ENCODE measurements around the gene RASAL2. TPM values are rescaled to one million over a fixed set of nuclear protein-coding genes. Genes with fewer than 3 reads are reported as not detected.

RASAL2 gene
- total RNA-seq, 5 donors from 2014 or later (not counting 1 experiment from before 2014, with no cell fraction given) = 0.05 to 0.19 (median 0.11) TPM; not detected in 1

DNA sequence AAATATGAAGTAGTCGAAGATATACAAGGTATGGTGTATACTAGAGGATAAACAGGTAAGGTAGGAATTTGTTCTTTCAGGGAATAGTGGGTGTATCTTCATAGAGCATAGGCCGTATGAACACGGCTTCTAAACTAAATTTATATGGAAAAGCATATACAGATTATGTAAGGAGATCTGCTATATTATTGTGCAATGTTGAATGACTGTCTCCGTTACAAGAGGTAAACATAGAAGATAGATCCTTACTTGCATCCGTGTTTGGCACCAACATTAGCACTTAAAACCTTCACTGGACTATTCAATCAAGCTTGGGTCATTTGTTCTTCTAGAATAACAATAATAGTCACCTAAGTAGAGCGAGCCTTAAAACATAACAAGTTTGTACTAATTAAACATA lies 357.0 kb downstream of the RASAL2 start:
- no peaks in the 10 kb centered on the region for H3K36me3 Mint-ChIP-seq
- H3K9me3 Mint-ChIP-seq = no peaks in the 10 kb centered on the region
- H3K36me3 ChIP-seq (ENCODE audit: control insufficient read depth in 2 of 2, extremely low read depth in 1 of 2, insufficient read depth in 1 of 2, low read length in 1 of 2) = no peaks in the 10 kb centered on the region
- no peaks in the 10 kb centered on the region for H3K4me1 Mint-ChIP-seq
- H3K27ac Mint-ChIP-seq = no peak overlapping the region
- H3K4me3 ChIP-seq (ENCODE audit: control insufficient read depth in 1 of 2, extremely low read depth in 1 of 2, low read length in 1 of 2) = no peak overlapping the region
- no CpG with 5 or more reads among the region's 6 CpGs for WGBS (ENCODE audit: insufficient coverage)
- H3K9me3 ChIP-seq = no peaks in the 10 kb centered on the region
- H3K4me1 ChIP-seq (ENCODE audit: control insufficient read depth in 1 of 2, extremely low read depth in 1 of 2, insufficient read depth in 2 of 2, low read length in 2 of 2) = no peaks in the 10 kb centered on the region
- no peak overlapping the region for H3K27ac ChIP-seq (ENCODE audit: low read length)
- H3K27me3 Mint-ChIP-seq = peaks cover 0 to 2% of the 10 kb centered on the region in 2 donors
- POLR2A ChIA-PET = no interaction called here
- DNase-seq (no peak), ATAC-seq (replicated peaks in 1 of 4) (no peak)
- no peak overlapping the region for H3K4me3 Mint-ChIP-seq
- H3K27me3 ChIP-seq (replicated peaks in 1 of 2; ENCODE audit: control insufficient read depth in 2 of 2, extremely low read depth in 1 of 2, insufficient read depth in 2 of 2, low read length in 1 of 2) = no peaks in the 10 kb centered on the region
- CTCF ChIA-PET = no interaction called here

GRCh38 chr1:178451529-178451928 lies 357.6 kb downstream of the RASAL2 start:
- H3K27me3 ChIP-seq (replicated peaks in 1 of 2; ENCODE audit: control insufficient read depth in 2 of 2, extremely low read depth in 1 of 2, insufficient read depth in 2 of 2, low read length in 1 of 2) = no peaks in the 10 kb centered on the region
- H3K9me3 Mint-ChIP-seq = no peaks in the 10 kb centered on the region
- no peaks in the 10 kb centered on the region for H3K9me3 ChIP-seq
- no peaks in the 10 kb centered on the region for H3K36me3 ChIP-seq (ENCODE audit: control insufficient read depth in 2 of 2, extremely low read depth in 1 of 2, insufficient read depth in 1 of 2, low read length in 1 of 2)
- no peaks in the 10 kb centered on the region for H3K4me1 Mint-ChIP-seq
- CTCF ChIA-PET = no interaction called here
- peaks cover 2 to 5% of the 10 kb centered on the region in 2 donors for H3K27me3 Mint-ChIP-seq
- H3K36me3 Mint-ChIP-seq = no peaks in the 10 kb centered on the region
- POLR2A ChIA-PET = no interaction called here
- no peak overlapping the region for H3K27ac ChIP-seq (ENCODE audit: low read length)
- no peak overlapping the region for H3K27ac Mint-ChIP-seq
- no peak overlapping the region for H3K4me3 Mint-ChIP-seq
- no peaks in the 10 kb centered on the region for H3K4me1 ChIP-seq (ENCODE audit: control insufficient read depth in 1 of 2, extremely low read depth in 1 of 2, insufficient read depth in 2 of 2, low read length in 2 of 2)
- ATAC-seq (replicated peaks in 1 of 4) (no peak), DNase-seq (no peak)
- no peak overlapping the region for H3K4me3 ChIP-seq (ENCODE audit: control insufficient read depth in 1 of 2, extremely low read depth in 1 of 2, low read length in 1 of 2)
- no CpG with 5 or more reads among the region's 3 CpGs for WGBS (ENCODE audit: insufficient coverage)

DNA sequence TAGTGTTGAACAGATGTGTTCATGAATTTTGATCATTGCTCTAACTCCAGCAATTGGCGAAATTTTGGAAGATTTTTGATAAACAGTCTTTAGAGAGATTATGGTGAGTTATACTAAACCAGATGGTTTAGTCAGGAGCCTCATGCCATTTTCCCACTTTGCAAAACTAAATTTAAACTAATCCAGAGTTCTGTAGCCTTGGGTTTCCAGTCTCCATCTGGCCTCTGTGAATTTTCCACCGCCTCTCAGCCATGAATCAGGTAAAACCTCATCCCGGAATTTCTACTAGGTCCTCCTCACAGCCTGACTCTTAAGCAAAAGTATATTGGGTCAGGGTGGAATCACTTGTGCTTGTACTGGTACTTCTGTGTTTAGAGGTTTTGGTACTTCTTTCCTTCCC lies 358.1 kb downstream of the RASAL2 start:
- H3K36me3 ChIP-seq (ENCODE audit: control insufficient read depth in 2 of 2, extremely low read depth in 1 of 2, insufficient read depth in 1 of 2, low read length in 1 of 2) = no peaks in the 10 kb centered on the region
- POLR2A ChIA-PET = no interaction called here
- Mint-ChIP-seq H3K4me3 (no peak overlapping the region), H3K36me3 (no peaks in the 10 kb centered on the region), H3K4me1 (no peaks in the 10 kb centered on the region), H3K9me3 (no peaks in the 10 kb centered on the region), H3K27me3 (peaks cover 2 to 7% of the 10 kb centered on the region in 2 donors), H3K27ac (no peak overlapping the region)
- H3K4me1 ChIP-seq (ENCODE audit: control insufficient read depth in 1 of 2, extremely low read depth in 1 of 2, insufficient read depth in 2 of 2, low read length in 2 of 2) = no peaks in the 10 kb centered on the region
- no peaks in the 10 kb centered on the region for H3K27me3 ChIP-seq (replicated peaks in 1 of 2; ENCODE audit: control insufficient read depth in 2 of 2, extremely low read depth in 1 of 2, insufficient read depth in 2 of 2, low read length in 1 of 2)
- 83% methylated on average over 1 of the region's 3 CpGs for WGBS (ENCODE audit: insufficient coverage)
- H3K27ac ChIP-seq (ENCODE audit: low read length) = no peak overlapping the region
- CTCF ChIA-PET = no interaction called here
- no peak overlapping the region for H3K4me3 ChIP-seq (ENCODE audit: control insufficient read depth in 1 of 2, extremely low read depth in 1 of 2, low read length in 1 of 2)
- H3K9me3 ChIP-seq = no peaks in the 10 kb centered on the region
- DNase-seq (no peak), ATAC-seq (replicated peaks in 1 of 4) (no peak)

GRCh38 chr1:178456472-178456871 lies 362.6 kb downstream of the RASAL2 start:
- Mint-ChIP-seq H3K9me3 (no peaks in the 10 kb centered on the region), H3K27me3 (peaks cover 4 to 7% of the 10 kb centered on the region in 2 donors), H3K27ac (no peak overlapping the region), H3K36me3 (no peaks in the 10 kb centered on the region), H3K4me3 (no peak overlapping the region), H3K4me1 (no peaks in the 10 kb centered on the region)
- ChIA-PET POLR2A (no interaction called here), CTCF (no interaction called here)
- no peak overlapping the region for H3K4me3 ChIP-seq (ENCODE audit: control insufficient read depth in 1 of 2, extremely low read depth in 1 of 2, low read length in 1 of 2)
- ATAC-seq (replicated peaks in 1 of 4) (no peak), DNase-seq (no peak)
- H3K27ac ChIP-seq (ENCODE audit: low read length) = no peak overlapping the region
- no peaks in the 10 kb centered on the region for H3K4me1 ChIP-seq (ENCODE audit: control insufficient read depth in 1 of 2, extremely low read depth in 1 of 2, insufficient read depth in 2 of 2, low read length in 2 of 2)
- H3K36me3 ChIP-seq (ENCODE audit: control insufficient read depth in 2 of 2, extremely low read depth in 1 of 2, insufficient read depth in 1 of 2, low read length in 1 of 2) = no peaks in the 10 kb centered on the region
- H3K27me3 ChIP-seq (replicated peaks in 1 of 2; ENCODE audit: control insufficient read depth in 2 of 2, extremely low read depth in 1 of 2, insufficient read depth in 2 of 2, low read length in 1 of 2) = no peaks in the 10 kb centered on the region
- WGBS (ENCODE audit: insufficient coverage) = 89% methylated on average over 8 of the region's 13 CpGs
- H3K9me3 ChIP-seq = no peaks in the 10 kb centered on the region

DNA sequence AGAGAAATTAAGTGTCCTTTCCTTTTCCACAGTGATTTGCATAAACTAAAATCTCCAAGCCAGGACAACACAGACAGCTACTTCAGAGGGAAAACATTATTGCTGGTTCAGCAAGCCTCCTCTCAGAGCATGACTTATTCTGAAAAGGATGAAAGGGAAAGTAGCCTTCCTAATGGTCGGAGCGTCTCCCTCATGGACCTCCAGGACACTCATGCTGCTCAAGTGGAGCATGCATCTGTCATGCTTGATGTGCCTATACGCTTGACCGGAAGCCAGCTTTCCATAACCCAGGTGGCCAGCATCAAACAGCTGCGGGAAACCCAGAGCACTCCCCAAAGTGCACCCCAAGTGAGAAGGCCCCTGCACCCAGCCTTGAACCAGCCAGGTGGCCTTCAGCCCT lies 363.7 kb downstream of the RASAL2 start:
- Mint-ChIP-seq H3K4me3 (no peak overlapping the region), H3K36me3 (no peaks in the 10 kb centered on the region), H3K27ac (no peak overlapping the region), H3K9me3 (no peaks in the 10 kb centered on the region), H3K4me1 (no peaks in the 10 kb centered on the region), H3K27me3 (peaks cover 4 to 7% of the 10 kb centered on the region in 2 donors)
- WGBS (ENCODE audit: insufficient coverage) = 95% methylated on average over 5 of the region's 5 CpGs
- Histone ChIP-seq H3K27me3 (replicated peaks in 1 of 2; ENCODE audit: control insufficient read depth in 2 of 2, extremely low read depth in 1 of 2, insufficient read depth in 2 of 2, low read length in 1 of 2) (no peaks in the 10 kb centered on the region), H3K27ac (ENCODE audit: low read length) (no peak overlapping the region), H3K4me3 (ENCODE audit: control insufficient read depth in 1 of 2, extremely low read depth in 1 of 2, low read length in 1 of 2) (no peak overlapping the region), H3K36me3 (ENCODE audit: control insufficient read depth in 2 of 2, extremely low read depth in 1 of 2, insufficient read depth in 1 of 2, low read length in 1 of 2) (no peaks in the 10 kb centered on the region), H3K4me1 (ENCODE audit: control insufficient read depth in 1 of 2, extremely low read depth in 1 of 2, insufficient read depth in 2 of 2, low read length in 2 of 2) (no peaks in the 10 kb centered on the region), H3K9me3 (no peaks in the 10 kb centered on the region)
- DNase-seq = no peak
- ChIA-PET POLR2A (no interaction called here), CTCF (no interaction called here)
- no peak for ATAC-seq (replicated peaks in 1 of 4)

- H3K4me3 ChIP-seq (ENCODE audit: control insufficient read depth in 1 of 2, extremely low read depth in 1 of 2, low read length in 1 of 2) = no peak overlapping the region
- ATAC-seq (replicated peaks in 1 of 4) (no peak), DNase-seq (no peak)
- H3K27me3 Mint-ChIP-seq = peaks cover 4 to 7% of the 10 kb centered on the region in 2 donors
- no peaks in the 10 kb centered on the region for H3K9me3 ChIP-seq
- ChIA-PET POLR2A (no interaction called here), CTCF (no interaction called here)
- H3K36me3 ChIP-seq (ENCODE audit: control insufficient read depth in 2 of 2, extremely low read depth in 1 of 2, insufficient read depth in 1 of 2, low read length in 1 of 2) = no peaks in the 10 kb centered on the region
- no peaks in the 10 kb centered on the region for H3K36me3 Mint-ChIP-seq
- no peaks in the 10 kb centered on the region for H3K9me3 Mint-ChIP-seq
- H3K4me1 Mint-ChIP-seq = no peaks in the 10 kb centered on the region
- no peak overlapping the region for H3K27ac ChIP-seq (ENCODE audit: low read length)
- H3K27me3 ChIP-seq (replicated peaks in 1 of 2; ENCODE audit: control insufficient read depth in 2 of 2, extremely low read depth in 1 of 2, insufficient read depth in 2 of 2, low read length in 1 of 2) = no peaks in the 10 kb centered on the region
- WGBS (ENCODE audit: insufficient coverage) = 87% methylated on average over 9 of the region's 12 CpGs
- no peaks in the 10 kb centered on the region for H3K4me1 ChIP-seq (ENCODE audit: control insufficient read depth in 1 of 2, extremely low read depth in 1 of 2, insufficient read depth in 2 of 2, low read length in 2 of 2)
- no peak overlapping the region for H3K4me3 Mint-ChIP-seq
- no peak overlapping the region for H3K27ac Mint-ChIP-seq
Measured at GRCh38 chr1:178458203-178458602, 364.3 kb downstream of the RASAL2 start.

DNA sequence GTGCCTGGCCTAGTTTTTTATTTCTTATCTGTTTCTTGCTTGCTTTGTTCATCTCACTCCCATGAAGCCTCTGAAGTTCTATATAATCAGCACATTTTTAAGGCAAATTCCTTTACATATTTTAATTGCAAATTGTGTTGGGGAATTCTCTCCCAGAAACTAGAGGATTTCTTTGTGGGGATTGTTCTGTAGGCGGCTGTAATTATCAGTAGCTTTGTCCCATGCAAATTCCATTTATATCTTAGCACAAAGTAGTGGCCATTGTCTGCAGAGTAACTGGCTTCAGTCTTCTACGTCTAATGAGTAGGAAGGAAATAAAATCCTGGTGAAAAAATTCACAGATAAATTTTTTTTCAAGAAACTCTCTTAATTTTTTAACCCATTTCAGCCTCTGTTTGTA lies 367.2 kb downstream of the RASAL2 start:
- H3K27ac Mint-ChIP-seq = no peak overlapping the region
- peaks cover 6 to 11% of the 10 kb centered on the region in 2 donors for H3K27me3 Mint-ChIP-seq
- no CpG with 5 or more reads among the region's 2 CpGs for WGBS (ENCODE audit: insufficient coverage)
- Histone ChIP-seq H3K4me1 (ENCODE audit: control insufficient read depth in 1 of 2, extremely low read depth in 1 of 2, insufficient read depth in 2 of 2, low read length in 2 of 2) (no peaks in the 10 kb centered on the region), H3K36me3 (ENCODE audit: control insufficient read depth in 2 of 2, extremely low read depth in 1 of 2, insufficient read depth in 1 of 2, low read length in 1 of 2) (no peaks in the 10 kb centered on the region), H3K4me3 (ENCODE audit: control insufficient read depth in 1 of 2, extremely low read depth in 1 of 2, low read length in 1 of 2) (no peak overlapping the region), H3K9me3 (no peaks in the 10 kb centered on the region), H3K27me3 (replicated peaks in 1 of 2; ENCODE audit: control insufficient read depth in 2 of 2, extremely low read depth in 1 of 2, insufficient read depth in 2 of 2, low read length in 1 of 2) (no peaks in the 10 kb centered on the region), H3K27ac (ENCODE audit: low read length) (no peak overlapping the region)
- DNase-seq (no peak), ATAC-seq (replicated peaks in 1 of 4) (no peak)
- ChIA-PET POLR2A (no interaction called here), CTCF (no interaction called here)
- H3K4me3 Mint-ChIP-seq = no peak overlapping the region
- H3K9me3 Mint-ChIP-seq = no peaks in the 10 kb centered on the region
- no peaks in the 10 kb centered on the region for H3K4me1 Mint-ChIP-seq
- H3K36me3 Mint-ChIP-seq = no peaks in the 10 kb centered on the region

Measured in T-cell (primary cell).